ENCODE measurements around the gene GRM7.

DNA sequence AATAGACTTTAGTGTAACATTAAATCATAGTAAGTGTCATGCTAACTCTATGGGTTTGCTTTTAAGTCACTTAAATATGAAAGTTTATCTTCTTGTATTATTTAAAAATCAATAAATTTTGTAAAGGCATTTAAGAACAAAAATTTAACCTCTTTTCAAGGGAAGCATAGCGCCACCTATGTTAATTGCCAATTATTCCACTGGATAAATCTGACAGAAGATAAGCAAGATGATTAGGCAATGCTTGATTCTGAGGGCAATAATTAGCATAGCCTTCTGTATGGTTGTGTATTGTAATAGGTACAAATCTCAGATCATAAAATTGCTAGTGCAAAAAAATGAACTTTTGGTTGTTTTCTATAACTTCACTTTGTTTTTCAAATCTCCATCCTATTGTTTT, 560.1 kb downstream of the GRM7 start:
- no peak for TF ChIP-seq POLR2A (IDR thresholded peaks at IDR 0.05)
- TF ChIP-seq, protein P1, sequence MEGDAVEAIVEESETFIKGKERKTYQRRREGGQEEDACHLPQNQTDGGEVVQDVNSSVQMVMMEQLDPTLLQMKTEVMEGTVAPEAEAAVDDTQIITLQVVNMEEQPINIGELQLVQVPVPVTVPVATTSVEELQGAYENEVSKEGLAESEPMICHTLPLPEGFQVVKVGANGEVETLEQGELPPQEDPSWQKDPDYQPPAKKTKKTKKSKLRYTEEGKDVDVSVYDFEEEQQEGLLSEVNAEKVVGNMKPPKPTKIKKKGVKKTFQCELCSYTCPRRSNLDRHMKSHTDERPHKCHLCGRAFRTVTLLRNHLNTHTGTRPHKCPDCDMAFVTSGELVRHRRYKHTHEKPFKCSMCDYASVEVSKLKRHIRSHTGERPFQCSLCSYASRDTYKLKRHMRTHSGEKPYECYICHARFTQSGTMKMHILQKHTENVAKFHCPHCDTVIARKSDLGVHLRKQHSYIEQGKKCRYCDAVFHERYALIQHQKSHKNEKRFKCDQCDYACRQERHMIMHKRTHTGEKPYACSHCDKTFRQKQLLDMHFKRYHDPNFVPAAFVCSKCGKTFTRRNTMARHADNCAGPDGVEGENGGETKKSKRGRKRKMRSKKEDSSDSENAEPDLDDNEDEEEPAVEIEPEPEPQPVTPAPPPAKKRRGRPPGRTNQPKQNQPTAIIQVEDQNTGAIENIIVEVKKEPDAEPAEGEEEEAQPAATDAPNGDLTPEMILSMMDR (IDR thresholded peaks at IDR 0.05), result no peak

All from body of pancreas (tissue), 4 donors.